GM12878 (cell line): ENCODE measurements around the gene IL3. TPM values are rescaled to one million over a fixed set of nuclear protein-coding genes. Genes with fewer than 3 reads are reported as not detected.

Experiments
- ATF7 ChIP-seq: fragments of 450-650 bp; IDR thresholded peaks from 2 replicates; pipeline ENCODE4 v1.6.1; 2016; ENCODE audit warnings: low read depth, mild to moderate bottlenecking
- BCL3 ChIP-seq: IDR thresholded peaks from 2 replicates; pipeline ENCODE4 v1.6.1; 2011; ENCODE audit warnings: borderline replicate concordance, low read depth, mild to moderate bottlenecking, moderate library complexity, low read length; ENCODE audit not compliant: insufficient read depth, poor library complexity, severe bottlenecking
- BHLHE40 ChIP-seq, 2 experiments: fragments of 450-650 bp in 1 of 2; IDR thresholded peaks; 2 replicates each; pipeline ENCODE4 v1.6.1; 2011 to 2017; ENCODE audit warnings: low read depth in 2 of 2, borderline replicate concordance in 1 of 2, improper control_type of control experiment in 1 of 2, low read length in 1 of 2, mild to moderate bottlenecking in 1 of 2
- EED ChIP-seq: sonication (generic); IDR thresholded peaks from 2 replicates; pipeline ENCODE4 v1.6.1; 2016; ENCODE audit warnings: antibody characterized with exemption, low read depth
- FOXK2 ChIP-seq: fragments of 450-650 bp; IDR thresholded peaks from 2 replicates; pipeline ENCODE4 v1.6.1; 2017; ENCODE audit warnings: mild to moderate bottlenecking, moderate library complexity
- IRF5 ChIP-seq: fragments of 450-650 bp; IDR thresholded peaks from 2 replicates; pipeline ENCODE4 v1.6.1; 2017; ENCODE audit warnings: borderline replicate concordance
- KAT2A ChIP-seq: conservative IDR thresholded peaks from 2 replicates; pipeline ENCODE4 v1.6.1; 2011; ENCODE audit warnings: low read depth, low read length; ENCODE audit not compliant: control insufficient read depth
- NR2C1 ChIP-seq: fragments of 450-650 bp; IDR thresholded peaks from 2 replicates; pipeline ENCODE4 v1.6.1; 2017; ENCODE audit warnings: antibody characterized with exemption, mild to moderate bottlenecking, moderate library complexity
- PBX3 ChIP-seq: IDR thresholded peaks from 2 replicates; pipeline ENCODE4 v1.6.1; 2011; ENCODE audit warnings: mild to moderate bottlenecking, low read depth, low read length, moderate library complexity; ENCODE audit not compliant: insufficient replicate concordance
- POLR2AphosphoS2 ChIP-seq: IDR thresholded peaks from 2 replicates; pipeline ENCODE4 v1.6.1; 2011; ENCODE audit warnings: low read depth, mild to moderate bottlenecking, low read length, improper control_type of control experiment, moderate library complexity
- RAD51 ChIP-seq: fragments of 450-650 bp; IDR thresholded peaks from 2 replicates; pipeline ENCODE4 v1.6.1; 2016; ENCODE audit warnings: moderate library complexity, mild to moderate bottlenecking, inconsistent platforms
- SMC3 ChIP-seq: IDR thresholded peaks from 2 replicates; pipeline ENCODE4 v1.6.1; 2011; ENCODE audit warnings: low read length, improper control_type of control experiment, borderline replicate concordance
- SPI1 ChIP-seq: IDR thresholded peaks from 2 replicates; pipeline ENCODE4 v1.6.1; 2011; ENCODE audit warnings: low read depth, mild to moderate bottlenecking, low read length, moderate library complexity, borderline replicate concordance; ENCODE audit not compliant: insufficient read depth
- ZBED1 ChIP-seq: IDR thresholded peaks from 2 replicates; pipeline ENCODE4 v1.6.1; 2016; ENCODE audit warnings: borderline replicate concordance
- ZNF217 ChIP-seq: fragments of 450-650 bp; IDR thresholded peaks from 2 replicates; pipeline ENCODE4 v1.6.1; 2017; ENCODE audit warnings: antibody characterized with exemption, mild to moderate bottlenecking
- polyA plus RNA-seq, 11 experiments: library from polyadenylated mRNA; depleted of rRNA in 4 of 11; unstranded in 6 of 11; stranded (reverse) in 5 of 11; fragments of >200 nt; fragmentation: Nextera tagmentation in 4 of 11; fragmentation: Illumina TruSeq in 1 of 11; extraction: Ambion mirVana in 4 of 11; extraction: Trizol in 1 of 11; gene quantifications; 1 replicate in 1 of 11; 2 replicates in 10 of 11; pipeline versions ENCODE4 v1.2.1 to v1.2.3, GENCODE V29; 2011 to 2016; ENCODE audit warnings: inconsistent platforms in 2 of 11, missing spikeins in 2 of 11, low read depth in 1 of 11
- total RNA-seq, 4 experiments: library from RNA; depleted of rRNA in 3 of 4; stranded (reverse); fragments of >200 nt in 3 of 4; fragmentation: Illumina TruSeq in 1 of 4; extraction: Trizol in 1 of 4; gene quantifications; 2 replicates each; pipeline versions ENCODE4 v1.2.1 to v1.2.3, GENCODE V29; 2013 to 2021
- TF ChIP-seq, protein P1 (sequence below): fragments of 450-650 bp; IDR thresholded peaks from 2 replicates; pipeline ENCODE4 v1.6.1; 2016; ENCODE audit warnings: mild to moderate bottlenecking
- TF ChIP-seq, protein P2 (sequence below), 3 experiments: IDR thresholded peaks in 2 of 3; conservative IDR thresholded peaks in 1 of 3; 2 replicates each; pipeline ENCODE4 v1.5.1; 2011; ENCODE audit warnings: low read depth in 3 of 3, low read length in 3 of 3, mild to moderate bottlenecking in 3 of 3, control low read depth in 2 of 3, moderate library complexity in 2 of 3, inconsistent platforms in 1 of 3, mixed read lengths in 1 of 3; ENCODE audit not compliant: control insufficient read depth in 2 of 3, insufficient read depth in 1 of 3; ENCODE audit errors: extremely low read depth in 1 of 3

IL3 gene
- total and polyA plus RNA-seq, 10 of the 15 experiments (the other 5 are each of a cell fraction or from before 2014, with no cell fraction given) = not detected

DNA sequence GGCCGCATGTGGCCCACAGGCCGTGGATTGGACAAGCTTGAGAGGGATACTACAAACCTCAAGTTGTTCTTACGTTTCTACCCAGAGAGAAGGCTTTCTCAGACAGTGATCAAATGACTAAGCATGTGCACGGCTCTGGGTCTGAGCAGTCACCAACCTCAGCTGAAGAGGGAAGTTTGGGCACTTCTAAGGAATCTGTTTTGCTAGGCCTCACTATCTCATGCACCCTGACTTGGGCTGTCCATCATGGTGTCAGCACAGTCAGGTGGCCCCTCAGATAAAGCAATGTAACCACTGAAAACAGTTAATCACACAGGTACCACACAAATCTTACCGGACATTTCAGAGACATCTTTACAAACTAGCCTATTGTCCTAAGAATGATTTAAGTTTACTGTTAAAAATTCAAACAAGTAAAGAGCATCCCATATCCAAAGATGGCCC lies 37.7 kb downstream of the IL3 start (continued):
- TF ChIP-seq SMC3 (no peak), ATF7 (no peak), RAD51 (no peak), FOXK2 (no peak), NR2C1 (no peak), KAT2A (no peak), ZNF217 (no peak), BCL3 (no peak), POLR2AphosphoS2 (no peak), BHLHE40 (IDR thresholded peaks at IDR 0.05; ENCODE audit: borderline replicate concordance in 1 of 2, low read depth in 2 of 2, low read length in 1 of 2) (no peak; a peak in 1 of 4 replicates), EED (peak; percentile 49; the same call in 1 of the 2 replicates), SPI1 (no peak), ZBED1 (no peak), PBX3 (peak; percentile 69), IRF5 (no peak)
- TF ChIP-seq, protein P1, sequence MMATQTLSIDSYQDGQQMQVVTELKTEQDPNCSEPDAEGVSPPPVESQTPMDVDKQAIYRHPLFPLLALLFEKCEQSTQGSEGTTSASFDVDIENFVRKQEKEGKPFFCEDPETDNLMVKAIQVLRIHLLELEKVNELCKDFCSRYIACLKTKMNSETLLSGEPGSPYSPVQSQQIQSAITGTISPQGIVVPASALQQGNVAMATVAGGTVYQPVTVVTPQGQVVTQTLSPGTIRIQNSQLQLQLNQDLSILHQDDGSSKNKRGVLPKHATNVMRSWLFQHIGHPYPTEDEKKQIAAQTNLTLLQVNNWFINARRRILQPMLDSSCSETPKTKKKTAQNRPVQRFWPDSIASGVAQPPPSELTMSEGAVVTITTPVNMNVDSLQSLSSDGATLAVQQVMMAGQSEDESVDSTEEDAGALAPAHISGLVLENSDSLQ = peak; percentile 87
- TF ChIP-seq, protein P2, sequence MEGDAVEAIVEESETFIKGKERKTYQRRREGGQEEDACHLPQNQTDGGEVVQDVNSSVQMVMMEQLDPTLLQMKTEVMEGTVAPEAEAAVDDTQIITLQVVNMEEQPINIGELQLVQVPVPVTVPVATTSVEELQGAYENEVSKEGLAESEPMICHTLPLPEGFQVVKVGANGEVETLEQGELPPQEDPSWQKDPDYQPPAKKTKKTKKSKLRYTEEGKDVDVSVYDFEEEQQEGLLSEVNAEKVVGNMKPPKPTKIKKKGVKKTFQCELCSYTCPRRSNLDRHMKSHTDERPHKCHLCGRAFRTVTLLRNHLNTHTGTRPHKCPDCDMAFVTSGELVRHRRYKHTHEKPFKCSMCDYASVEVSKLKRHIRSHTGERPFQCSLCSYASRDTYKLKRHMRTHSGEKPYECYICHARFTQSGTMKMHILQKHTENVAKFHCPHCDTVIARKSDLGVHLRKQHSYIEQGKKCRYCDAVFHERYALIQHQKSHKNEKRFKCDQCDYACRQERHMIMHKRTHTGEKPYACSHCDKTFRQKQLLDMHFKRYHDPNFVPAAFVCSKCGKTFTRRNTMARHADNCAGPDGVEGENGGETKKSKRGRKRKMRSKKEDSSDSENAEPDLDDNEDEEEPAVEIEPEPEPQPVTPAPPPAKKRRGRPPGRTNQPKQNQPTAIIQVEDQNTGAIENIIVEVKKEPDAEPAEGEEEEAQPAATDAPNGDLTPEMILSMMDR (IDR thresholded peaks at IDR 0.05 in 2 of 3, conservative IDR thresholded peaks at IDR 0.05 in 1 of 3; ENCODE audit: control insufficient read depth in 2 of 3, extremely low read depth in 1 of 3, insufficient read depth in 1 of 3, low read depth in 3 of 3, low read length in 3 of 3) = no peak
